ENCODE results near the gene UBXN10.
A peak's percentile ranks its signal among the peaks of the same experiment; 100 is the strongest.

UBXN10 gene

DNA sequence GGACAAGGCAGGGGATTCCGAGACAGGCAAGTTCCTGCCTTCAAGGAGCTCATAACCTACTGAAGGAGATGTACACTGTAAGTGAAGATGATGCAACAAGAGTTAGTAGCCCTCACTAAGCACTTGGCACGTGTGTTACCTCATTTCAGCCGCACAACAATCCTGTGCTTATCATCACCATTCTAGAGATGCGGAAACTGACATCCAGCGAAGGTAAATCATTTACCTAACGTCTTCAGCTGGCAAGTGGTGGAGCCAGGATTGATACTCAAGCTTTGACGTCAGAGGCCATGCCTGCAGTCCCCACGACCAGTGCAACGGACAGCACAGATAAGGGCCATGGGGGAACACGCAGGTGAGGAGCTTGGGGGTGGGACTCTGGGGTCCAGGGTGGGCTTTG lies 2.9 kb upstream of the UBXN10 start:
- DNase-seq (ENCODE audit: low read depth, low spot score) = no peak

DNA sequence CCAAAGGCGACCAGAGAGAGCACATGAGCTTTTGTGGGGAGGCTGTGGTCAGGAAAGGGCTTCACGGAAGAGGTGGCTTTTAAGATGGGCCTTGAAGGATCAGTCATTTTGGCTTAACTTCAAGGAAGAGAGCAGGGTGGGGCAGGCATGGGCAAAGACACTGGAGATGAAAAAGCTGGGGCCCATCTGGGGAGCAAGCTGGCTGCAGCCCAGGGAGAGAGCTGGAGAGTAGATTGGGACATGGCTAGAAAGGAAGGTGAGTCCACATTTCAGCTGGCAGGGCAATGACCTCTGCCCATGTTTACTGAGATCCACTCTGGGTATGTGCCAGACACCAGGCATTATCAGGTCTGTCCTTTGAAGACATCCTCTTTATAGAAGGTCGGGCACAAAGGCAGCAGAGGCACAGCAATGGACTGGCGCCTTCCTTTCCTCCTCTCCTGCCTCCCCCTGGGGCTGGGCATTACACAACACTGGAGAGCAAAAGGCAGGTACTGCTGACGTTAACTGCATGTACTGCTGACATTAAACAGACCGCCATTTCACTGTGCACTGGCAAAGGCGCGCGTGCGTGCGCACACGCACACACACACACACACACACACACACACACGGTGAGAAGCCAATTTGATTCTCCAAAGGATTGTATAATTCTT lies 2.2 kb upstream of the UBXN10 start:
- no peak for DNase-seq (ENCODE audit: low read depth, low spot score)

DNA sequence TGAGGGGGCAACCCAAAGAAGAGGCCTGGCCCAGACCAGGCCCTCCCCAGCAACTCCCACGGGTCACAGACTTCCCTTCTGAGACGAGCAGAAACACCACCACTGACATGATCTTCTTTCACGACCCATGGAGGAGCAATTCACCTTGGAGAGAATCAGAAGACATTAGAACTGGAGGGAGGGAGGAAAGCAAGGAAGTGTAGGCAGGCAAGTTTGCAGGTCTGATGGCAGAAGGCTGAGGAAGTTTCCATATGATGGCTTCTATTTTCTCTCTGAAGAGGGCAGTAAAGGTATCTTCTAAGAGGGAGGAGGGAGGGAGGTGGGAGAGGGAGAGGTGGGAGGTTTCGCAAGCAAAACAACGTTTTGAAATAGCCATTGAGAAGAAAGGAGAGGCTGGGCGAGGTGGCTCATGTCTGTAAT lies 1.4 kb upstream of the UBXN10 start:
- no peak for DNase-seq (ENCODE audit: low read depth, low spot score)

DNA sequence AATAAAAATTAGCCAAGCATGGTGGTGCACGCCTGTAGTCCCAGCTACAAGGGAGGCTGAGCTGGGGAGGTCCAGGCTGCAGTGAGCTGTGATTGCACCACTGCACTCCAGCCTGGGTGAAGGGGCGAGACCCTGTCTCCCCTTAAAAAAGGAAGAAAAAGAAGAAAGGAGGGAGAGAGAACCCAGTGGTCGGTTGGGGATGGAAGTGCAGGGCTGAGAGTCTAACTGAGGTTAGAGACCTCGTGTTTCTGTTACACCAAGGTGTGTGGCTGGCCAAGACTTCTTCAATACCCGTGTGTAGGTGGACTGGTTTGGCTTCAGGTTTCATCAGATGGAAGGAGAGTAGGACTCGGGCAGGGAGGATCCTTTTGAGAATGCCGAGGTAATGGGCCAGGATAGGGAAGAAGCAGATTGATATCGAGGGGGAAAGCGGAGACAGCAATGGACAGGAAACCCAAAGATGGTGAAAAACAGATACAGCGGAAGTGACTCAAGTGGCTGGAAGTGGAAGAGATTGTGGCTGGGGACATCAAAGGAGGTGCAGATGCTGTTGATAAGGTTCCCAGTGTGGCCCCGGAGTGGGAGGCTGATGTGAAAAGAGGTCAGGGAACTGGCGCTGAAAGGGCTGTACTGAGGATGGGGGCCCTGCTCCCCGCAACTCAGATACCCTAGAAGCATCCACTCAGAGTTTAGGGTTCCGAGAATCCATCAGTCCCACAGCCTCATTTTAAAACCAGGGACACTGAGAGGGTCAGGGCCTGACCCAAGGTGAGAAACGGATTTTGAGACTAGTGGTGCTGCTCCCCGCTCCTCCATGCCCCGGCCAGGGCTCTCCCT lies 681 bp upstream of the UBXN10 start:
- DNase-seq (ENCODE audit: low read depth, low spot score) = no peak

DNA sequence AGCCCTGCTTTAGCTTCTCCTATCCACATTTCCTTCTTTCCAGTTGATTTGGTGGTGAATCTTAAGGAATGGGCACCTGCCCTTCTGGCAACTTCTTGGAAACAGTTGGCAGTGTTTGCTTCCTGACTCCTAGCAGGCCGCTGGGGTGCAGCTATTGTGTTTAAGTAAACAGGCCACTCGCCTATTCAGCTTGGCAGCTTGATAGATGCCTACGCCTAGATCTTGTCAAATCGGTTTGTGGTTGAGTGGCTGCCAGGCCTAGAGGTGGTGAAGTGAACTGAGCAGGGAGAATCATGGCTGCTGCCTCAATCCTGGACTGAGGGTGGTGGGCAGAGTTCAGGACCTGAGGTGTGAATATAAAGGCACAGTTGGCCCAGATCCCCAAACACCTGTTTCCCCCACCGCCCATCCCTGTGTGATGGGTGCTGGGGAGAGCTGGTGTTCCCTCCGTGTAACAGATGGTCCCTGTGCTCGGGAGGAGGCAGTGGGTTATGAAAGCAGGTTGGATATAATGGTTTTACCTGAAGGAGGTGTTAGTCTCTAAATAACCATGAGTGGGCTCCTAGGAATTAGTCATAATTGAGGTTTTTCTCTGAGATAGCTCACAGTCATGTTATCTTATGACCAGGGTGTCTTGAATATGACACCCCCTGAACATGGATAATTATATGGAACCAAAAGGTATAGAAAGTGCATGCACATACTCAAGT lies 1.4 kb downstream of the UBXN10 start:
- no peak for DNase-seq (ENCODE audit: low read depth, low spot score)

DNA sequence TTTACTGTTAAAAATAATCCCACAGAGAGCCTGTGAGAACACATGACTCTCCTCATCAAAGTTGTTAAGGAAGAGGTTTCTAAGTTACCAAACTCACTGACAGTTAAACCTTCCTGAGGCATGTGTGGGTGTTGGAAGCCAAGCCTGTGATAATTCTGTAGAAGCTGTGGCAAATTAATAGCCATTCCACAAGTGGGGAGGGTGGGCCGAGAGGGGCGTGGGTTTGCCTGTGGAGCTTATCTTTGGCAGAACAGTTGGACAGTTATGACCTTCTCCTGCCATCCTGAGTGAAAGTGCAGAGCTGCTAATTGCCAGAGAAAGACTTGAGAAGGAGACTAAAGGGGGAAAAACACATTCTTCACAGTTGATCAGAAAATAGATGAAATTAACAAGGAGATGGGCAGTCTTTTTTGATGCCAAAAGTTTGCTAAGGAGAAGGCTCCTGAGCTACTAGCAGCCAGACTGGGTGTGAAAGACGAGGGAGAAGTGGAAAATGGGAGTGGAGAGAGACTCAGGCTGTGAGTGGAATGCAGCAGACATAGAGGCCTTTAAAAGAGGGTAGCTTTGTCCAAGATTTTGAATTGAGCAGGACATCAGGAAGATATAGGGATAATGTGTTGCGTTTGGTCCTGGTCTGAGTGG lies 2.0 kb downstream of the UBXN10 start:
- no peak for DNase-seq (ENCODE audit: low read depth, low spot score)

DNA sequence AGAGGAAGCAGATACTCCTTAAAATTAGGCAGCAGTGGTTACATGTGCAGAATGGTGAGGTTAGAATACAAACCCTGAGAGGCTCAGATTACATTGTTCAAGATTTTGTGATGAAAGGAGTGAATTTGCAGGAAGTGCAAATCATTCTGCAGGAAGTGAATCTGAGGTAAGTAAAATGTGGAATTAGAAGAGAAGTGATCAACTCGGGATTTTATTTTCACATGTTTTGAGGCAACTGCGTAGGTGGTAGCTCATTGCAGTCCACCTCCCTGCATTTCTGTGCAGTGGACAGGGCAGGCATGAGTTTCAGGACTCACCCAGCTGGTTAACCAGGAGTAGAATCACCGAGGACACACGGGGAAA lies 2.5 kb downstream of the UBXN10 start:
- DNase-seq (ENCODE audit: low read depth, low spot score) = no peak

DNA sequence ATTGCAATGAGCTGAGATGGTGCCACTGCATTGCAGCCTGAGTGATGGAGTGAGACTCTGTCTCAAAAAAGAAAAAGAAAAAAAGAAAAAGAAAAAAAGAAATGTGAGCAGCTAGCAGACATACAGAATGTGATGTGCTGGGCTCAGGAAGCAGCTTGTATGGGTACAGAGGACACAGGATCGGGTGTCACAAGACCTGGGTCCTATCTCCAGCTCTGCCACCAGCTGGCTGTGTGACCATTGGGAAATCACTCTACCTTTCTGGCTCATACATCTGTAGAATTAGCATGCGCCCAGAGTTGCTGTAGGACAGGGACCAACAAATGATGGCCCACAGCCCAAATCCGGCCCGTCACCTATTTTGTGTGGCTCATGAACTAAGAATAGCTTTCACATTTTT lies 3.8 kb downstream of the UBXN10 start:
- no peak for DNase-seq (ENCODE audit: low read depth, low spot score)

DNA sequence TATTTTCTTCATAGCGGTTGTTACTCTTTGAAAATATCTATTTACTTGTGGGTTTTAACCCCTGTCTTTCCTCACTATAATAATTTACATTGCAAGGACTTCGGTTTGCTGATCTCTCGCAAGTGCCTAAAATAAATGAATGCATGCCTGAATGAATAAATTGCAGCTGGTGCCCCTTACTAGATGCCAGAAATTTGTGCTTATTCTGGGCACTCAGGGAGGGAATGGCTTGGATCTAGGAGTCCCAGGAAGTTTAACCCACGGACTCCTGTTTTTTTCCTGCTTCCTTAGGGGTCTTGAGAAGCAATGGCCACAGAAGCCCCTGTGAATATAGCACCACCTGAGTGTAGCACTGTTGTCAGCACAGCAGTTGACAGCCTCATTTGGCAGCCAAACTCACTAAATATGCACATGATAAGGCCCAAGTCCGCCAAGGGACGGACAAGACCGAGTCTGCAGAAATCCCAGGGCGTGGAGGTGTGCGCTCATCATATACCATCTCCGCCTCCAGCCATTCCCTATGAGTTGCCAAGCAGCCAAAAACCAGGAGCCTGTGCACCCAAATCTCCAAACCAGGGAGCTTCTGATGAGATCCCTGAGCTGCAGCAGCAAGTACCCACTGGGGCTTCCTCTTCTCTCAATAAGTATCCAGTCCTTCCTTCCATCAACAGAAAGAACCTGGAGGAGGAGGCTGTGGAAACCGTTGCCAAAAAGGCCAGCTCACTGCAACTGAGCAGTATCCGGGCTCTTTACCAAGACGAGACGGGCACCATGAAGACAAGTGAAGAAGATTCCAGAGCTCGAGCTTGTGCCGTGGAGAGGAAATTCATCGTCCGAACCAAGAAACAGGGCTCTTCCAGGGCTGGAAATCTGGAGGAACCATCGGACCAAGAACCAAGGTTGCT lies 4.6 kb downstream of the UBXN10 start:
- DNase-seq (ENCODE audit: low read depth, low spot score) = no peak

DNA sequence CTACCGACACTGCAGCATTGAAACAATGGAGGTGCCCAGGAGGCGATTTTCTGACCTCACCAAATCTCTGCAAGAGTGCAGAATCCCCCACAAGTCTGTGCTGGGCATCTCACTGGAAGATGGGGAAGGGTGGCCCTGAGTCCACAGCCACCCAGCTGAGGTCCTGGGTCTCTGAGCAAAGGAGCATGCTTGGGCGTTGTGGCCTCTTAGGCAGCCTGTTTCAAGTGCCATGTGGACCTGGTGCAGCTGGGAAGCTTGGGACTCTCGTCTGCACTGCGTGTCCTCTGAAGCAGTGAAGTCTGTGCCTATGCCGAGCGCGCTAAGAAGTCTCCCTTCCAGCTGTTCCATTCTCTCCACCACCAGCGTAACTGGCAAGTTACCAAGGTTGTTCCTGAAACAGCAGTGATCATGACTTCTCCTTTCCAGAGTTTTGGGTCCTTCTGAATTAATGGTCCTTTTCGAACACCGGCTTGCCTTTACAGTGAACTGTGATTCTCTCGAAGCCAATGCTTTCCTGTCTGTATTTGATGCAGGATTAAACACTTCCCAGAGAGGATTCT lies 5.5 kb downstream of the UBXN10 start:
- DNase-seq (ENCODE audit: low read depth, low spot score) = no peak

DNA sequence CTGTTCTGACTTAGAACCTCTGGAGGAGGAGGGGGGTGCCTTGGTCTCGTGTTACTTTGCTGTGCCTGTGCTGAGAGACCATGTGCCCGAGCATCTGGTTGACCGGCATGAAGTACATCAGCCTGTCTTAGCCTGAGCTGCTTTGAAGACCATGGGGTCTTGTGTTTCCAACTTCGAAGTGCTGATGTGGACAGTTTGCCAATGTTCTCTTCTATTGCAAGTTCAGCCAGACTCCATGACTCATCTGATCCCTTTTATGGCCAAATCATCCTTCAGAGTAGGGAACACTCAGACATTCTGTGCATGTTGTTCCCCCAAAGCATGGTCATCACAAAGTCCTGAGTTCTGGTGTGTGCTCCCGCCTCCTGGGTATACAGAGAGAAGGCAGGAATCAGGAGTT lies 6.5 kb downstream of the UBXN10 start:
- no peak for DNase-seq (ENCODE audit: low read depth, low spot score)

DNA sequence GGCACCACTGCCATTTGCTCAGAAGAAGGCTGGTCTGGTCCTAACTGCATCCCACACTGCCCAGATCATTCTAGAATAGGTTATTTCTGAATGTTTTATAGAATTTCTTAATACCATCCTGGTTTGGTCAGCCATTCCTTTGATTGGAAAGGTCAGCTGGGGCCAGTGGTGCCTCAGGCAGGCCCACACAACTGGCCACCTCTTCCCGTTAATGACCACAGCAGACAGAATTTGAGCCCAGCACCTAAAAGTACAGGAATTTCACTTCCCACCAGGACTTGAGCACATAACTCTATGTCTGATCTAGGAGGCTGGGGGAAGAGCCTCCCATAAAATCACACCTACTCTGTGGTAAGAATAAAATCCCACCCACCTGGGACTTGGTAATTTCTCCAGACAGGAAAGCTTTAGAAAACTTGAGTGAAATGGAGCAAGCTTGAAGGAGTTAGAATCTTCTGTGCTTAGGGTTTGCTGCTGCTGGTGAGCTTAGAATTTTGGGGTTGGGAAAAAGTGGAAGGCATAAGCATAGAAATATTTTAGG lies 7.0 kb downstream of the UBXN10 start:
- no peak for DNase-seq (ENCODE audit: low read depth, low spot score)

DNA sequence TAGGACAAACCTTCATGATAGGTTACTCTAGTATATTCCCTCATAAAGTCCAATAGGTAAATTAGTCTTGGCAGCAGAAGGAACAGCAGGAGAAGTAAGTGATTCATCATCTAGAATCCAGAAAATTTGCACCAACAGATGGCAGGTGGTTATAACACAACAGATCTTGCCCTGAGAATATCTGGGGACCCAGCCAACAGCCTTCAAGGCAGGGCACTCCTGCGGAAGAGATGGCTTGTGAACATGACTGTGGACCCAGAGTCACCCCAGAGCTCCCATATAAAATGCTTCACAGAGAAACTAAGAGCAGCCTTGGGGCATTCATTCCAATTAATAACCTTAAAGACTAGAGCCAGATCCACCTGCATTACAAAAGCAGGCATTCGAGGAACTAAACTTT lies 8.3 kb downstream of the UBXN10 start:
- no peak for DNase-seq (ENCODE audit: low read depth, low spot score)

DNA sequence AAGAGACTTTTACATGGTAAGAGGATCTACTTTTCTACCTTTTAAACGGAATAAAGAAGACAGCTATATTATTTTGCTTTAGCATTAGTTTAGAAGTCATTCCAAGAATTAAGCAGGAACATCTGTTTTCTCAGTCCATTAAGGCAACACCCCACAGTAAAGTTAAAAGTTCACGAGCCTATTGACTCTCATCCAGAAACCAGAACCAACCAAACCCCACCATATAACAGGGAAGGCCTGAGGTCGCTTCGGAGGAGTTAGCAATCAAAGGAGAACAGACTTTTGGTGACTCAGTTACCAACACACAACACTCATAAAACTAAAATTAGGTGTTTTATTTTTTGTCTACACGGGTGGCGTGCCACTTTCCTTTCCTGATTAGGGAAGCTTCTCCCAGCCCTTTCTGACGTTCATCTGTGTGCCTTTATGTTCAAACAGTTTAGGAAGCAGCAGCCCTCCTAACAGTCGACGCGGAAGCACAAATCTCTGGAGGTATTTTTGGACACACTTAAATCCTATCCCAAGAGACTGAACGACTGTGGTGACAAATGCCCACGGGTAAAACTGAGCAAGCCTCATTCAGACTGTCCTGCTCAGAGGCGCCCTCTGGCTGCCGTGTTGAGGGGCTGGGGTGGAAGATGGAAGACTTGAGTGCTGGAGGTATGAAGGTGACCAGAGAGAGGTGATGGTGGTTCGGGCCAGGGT lies 9.0 kb downstream of the UBXN10 start:
- peak; percentile 60 for DNase-seq (ENCODE audit: low read depth, low spot score)

DNA sequence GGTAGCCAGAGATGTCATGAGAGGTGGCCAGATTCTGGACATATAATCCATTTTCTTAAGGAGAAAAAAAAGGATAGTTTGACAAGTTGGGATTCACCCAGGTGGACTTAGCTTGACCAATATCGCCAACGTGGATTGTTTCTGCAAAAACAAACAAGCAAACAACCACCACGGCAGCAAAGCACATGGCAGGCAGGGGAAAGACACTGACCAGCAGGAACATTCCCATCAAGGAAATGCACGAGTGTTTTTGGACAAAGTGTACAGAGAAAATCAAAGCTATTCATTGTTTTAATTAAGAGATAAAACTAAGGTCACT lies 9.5 kb downstream of the UBXN10 start:
- DNase-seq (ENCODE audit: low read depth, low spot score) = no peak

DNA sequence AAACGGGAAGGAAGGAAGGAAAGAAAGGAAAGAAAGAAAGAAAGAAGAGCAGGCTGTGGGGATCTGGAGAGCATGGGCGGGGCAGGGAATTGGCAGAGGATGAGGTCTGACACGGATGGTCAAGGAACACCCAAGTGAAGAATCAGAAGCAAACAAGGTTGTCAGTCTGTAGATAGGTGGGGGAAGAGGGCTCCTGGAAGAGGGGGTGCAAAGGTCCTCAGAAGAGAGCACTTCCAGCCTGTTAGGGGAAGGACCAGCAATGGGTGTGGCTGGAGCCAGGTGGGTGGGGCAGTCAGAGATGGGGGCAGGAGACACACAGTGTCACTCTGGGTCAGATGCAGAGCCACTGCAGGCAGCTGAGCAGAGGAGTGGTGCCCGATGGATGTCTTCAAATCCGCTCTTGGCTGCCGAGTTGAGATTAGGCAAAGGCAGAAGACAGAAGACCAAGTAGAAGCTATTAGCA lies 11.5 kb downstream of the UBXN10 start:
- no peak for DNase-seq (ENCODE audit: low read depth, low spot score)

DNA sequence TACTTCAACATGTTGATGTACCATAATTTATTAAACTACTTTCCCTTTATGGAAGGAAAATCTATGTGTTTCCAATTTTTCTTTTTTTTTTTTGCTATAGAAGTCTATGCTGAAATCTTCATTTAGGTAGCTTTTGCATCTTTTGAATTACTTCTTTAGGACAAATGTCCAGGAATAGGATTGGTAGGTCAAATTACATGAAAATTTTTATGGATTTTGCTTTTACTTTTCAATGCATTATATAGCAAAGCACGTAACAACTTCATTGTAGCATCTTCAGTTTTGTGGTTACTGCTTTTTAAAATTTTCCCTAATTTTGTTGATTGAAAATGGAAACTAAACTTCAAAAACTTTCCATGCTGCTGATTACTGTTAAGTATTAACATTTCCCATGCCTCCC lies 12.4 kb downstream of the UBXN10 start:
- no peak for DNase-seq (ENCODE audit: low read depth, low spot score)

DNA sequence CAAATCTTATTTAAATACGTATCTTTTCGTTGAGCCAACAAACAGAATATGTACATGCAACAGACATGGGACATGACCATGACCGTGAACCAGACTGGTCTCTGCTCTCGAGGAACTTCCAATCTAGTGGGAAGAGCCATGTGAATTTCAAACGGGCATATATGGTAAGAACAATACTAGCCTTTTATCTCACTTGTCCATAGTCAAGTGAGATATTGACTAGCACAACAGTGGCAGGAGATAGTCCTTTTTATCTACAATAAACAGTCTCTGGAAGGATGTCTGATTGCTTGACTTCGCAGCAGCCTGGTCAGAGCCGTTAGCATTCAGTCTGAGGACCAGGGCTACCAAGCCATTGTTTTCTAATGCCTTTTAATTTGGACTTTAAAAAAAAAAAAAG lies 13.0 kb downstream of the UBXN10 start:
- no peak for DNase-seq (ENCODE audit: low read depth, low spot score)

DNA sequence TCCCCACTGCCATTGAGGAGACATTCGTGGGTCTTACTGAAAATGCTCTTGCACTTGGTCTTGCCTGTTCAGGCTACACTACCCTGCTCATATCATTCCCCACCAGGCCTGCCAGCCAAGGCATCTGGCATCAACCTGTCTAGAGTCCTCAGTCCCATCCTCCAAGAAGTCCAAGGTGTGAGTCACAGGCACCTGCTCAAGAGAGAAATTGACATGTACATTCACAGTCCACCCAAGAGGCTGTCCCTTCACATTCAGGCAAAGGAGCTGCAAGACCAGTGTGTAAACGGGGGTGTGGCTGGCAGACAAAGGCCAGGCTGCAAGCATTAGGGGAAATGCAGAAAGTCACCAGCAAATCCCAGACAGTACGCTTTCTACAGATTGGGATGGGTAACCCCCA lies 13.5 kb downstream of the UBXN10 start:
- no peak for DNase-seq (ENCODE audit: low read depth, low spot score)

DNA sequence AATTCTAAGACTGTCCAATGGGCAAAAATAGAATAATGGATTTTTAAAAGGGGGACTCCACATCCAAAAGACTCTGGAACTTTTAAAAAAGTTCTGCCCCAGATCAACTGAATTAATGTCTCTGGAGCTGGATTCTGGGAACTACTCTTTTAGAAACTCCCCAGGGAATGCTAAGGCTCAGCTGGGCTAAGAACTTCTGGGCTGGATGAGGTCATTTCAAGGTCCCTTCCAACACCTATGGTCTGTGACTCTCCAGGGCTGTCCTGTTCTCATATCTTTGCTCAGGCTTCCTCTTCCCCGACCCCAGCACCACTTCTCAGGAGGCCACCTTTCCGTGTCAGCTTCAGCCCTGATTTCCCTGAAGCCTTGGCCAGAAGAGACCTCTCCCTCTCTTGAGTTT lies 13.9 kb downstream of the UBXN10 start:
- no peak for DNase-seq (ENCODE audit: low read depth, low spot score)

Measured in activated naive CD8-positive, alpha-beta T cell treated with anti-CD3 and anti-CD28 coated beads, Interleukin-2, amount 50 U/mL, for 16 hours (primary cell).